Measurements from ENCODE around the gene RCCD1.

The RCCD1 gene

GRCh38 chr15:91001209-91001608 is 46.5 kb downstream of the RCCD1 start:
- Histone ChIP-seq H3K27me3 (ENCODE audit: insufficient read depth, low read length) (no peaks in the 10 kb centered on the region), H3K36me3 (ENCODE audit: insufficient read depth, low read length) (peaks cover 54% of the 10 kb centered on the region), H3K79me2 (ENCODE audit: insufficient read depth, low read length) (no peaks in the 10 kb centered on the region), H3F3A (ENCODE audit: insufficient read depth, low read length) (no peaks in the 10 kb centered on the region), H3K9ac (ENCODE audit: low read length) (no peak overlapping the region), H2AFZ (ENCODE audit: low read length) (no peak overlapping the region), H3K4me3 (ENCODE audit: low read depth, low read length, poor library complexity, severe bottlenecking) (no peak overlapping the region), H3K4me1 (ENCODE audit: insufficient read depth, low read length, severe bottlenecking) (peaks cover under 1% of the 10 kb centered on the region), H3K27ac (ENCODE audit: low read depth, low read length, poor library complexity, severe bottlenecking) (no peak overlapping the region), H3K9me2 (ENCODE audit: low read depth, low read length) (no peaks in the 10 kb centered on the region), H3K4me2 (ENCODE audit: low read length) (no peak overlapping the region), H3K9me3 (ENCODE audit: low read length) (no peaks in the 10 kb centered on the region), H4K20me1 (ENCODE audit: insufficient read depth, low read length) (no peaks in the 10 kb centered on the region)
- no peak for TF ChIP-seq EZH2 (IDR thresholded peaks at IDR 0.05; ENCODE audit: borderline replicate concordance, low read length)
- no peak for TF ChIP-seq CTCF (IDR thresholded peaks at IDR 0.05; ENCODE audit: low read length)

GRCh38 chr15:91007266-91007665 is 52.6 kb downstream of the RCCD1 start:
- no peaks in the 10 kb centered on the region for H3K27me3 ChIP-seq (ENCODE audit: insufficient read depth, low read length)
- H3K4me2 ChIP-seq (ENCODE audit: low read length): no peak overlapping the region
- peaks cover 28% of the 10 kb centered on the region; the same call in 1 of the 2 replicates for H3K36me3 ChIP-seq (ENCODE audit: insufficient read depth, low read length)
- H3K27ac ChIP-seq (ENCODE audit: low read depth, low read length, poor library complexity, severe bottlenecking): no peak overlapping the region
- H2AFZ ChIP-seq (ENCODE audit: low read length): no peak overlapping the region
- H3K9me3 ChIP-seq (ENCODE audit: low read length): no peaks in the 10 kb centered on the region
- H3K9me2 ChIP-seq (ENCODE audit: low read depth, low read length): no peaks in the 10 kb centered on the region
- H3K4me1 ChIP-seq (ENCODE audit: insufficient read depth, low read length, severe bottlenecking): no peaks in the 10 kb centered on the region
- no peak for TF ChIP-seq CTCF (IDR thresholded peaks at IDR 0.05; ENCODE audit: low read length)
- no peaks in the 10 kb centered on the region for H3F3A ChIP-seq (ENCODE audit: insufficient read depth, low read length)
- no peaks in the 10 kb centered on the region for H4K20me1 ChIP-seq (ENCODE audit: insufficient read depth, low read length)
- no peaks in the 10 kb centered on the region for H3K79me2 ChIP-seq (ENCODE audit: insufficient read depth, low read length)
- H3K9ac ChIP-seq (ENCODE audit: low read length): no peak overlapping the region
- H3K4me3 ChIP-seq (ENCODE audit: low read depth, low read length, poor library complexity, severe bottlenecking): no peak overlapping the region
